GM12878 (cell line): ENCODE data around the gene BRD2. TPM values are rescaled to one million over a fixed set of nuclear protein-coding genes. Genes with fewer than 3 reads are reported as not detected.

Experiments
- ATAC-seq: fragments of 200-7000 bp; cut with Tn5 transposase; 3 replicates; pipeline ENCODE4 v1.9.1; 2020; ENCODE audit warnings: mild to moderate bottlenecking, moderate library complexity
- BruUV-seq: library from RNA; stranded (reverse); fragments of 400-500 nt; replicated peaks from 2 replicates; lab custom pipeline; 2021; lab: Mats Ljungman, UMichigan
- CTCF ChIA-PET: fragments of 300-600 bp; sonication (Branson Sonifier 250); formaldehyde crosslinking; extraction: SDS; loops from one replicate; lab custom pipeline; 2021; ENCODE audit warnings: inconsistent platforms; lab: Yijun Ruan, JAX
- POLR2A ChIA-PET: fragments of 350-600 bp; formaldehyde crosslinking; extraction: SDS; loops from one replicate; lab custom pipeline; 2021; ENCODE audit warnings: inconsistent platforms; lab: Charles Lee
- RAD21 ChIA-PET: fragments of 300-600 bp; sonication (Branson Sonifier 250); formaldehyde crosslinking; loops from one replicate; lab custom pipeline; 2023; ENCODE audit warnings: antibody characterized with exemption; ENCODE audit not compliant: unreplicated experiment; lab: Charles Lee
- SMC1A ChIA-PET: fragments of 300-600 bp; sonication (Branson Sonifier 250); formaldehyde crosslinking; loops from one replicate; lab custom pipeline; 2023; ENCODE audit not compliant: unreplicated experiment, uncharacterized antibody; lab: Charles Lee
- DNase-seq: peaks from one replicate; pipeline ENCODE4 v3.0.0-alpha.2; 2011; ENCODE audit warnings: low read depth, low spot score
- FAIRE-seq: peaks from 3 replicates; lab custom pipeline; 2011; peaks lifted over from hg19 to GRCh38; lab: Jason Lieb, UNC
- H2AFZ ChIP-seq: 2 replicates; pipeline ENCODE4 v1.6.0; 2011; ENCODE audit warnings: low read depth, low read length, control low read depth; ENCODE audit not compliant: control insufficient read depth
- H3K27ac ChIP-seq: 2 replicates; pipeline ENCODE4 v1.5.1; 2011; ENCODE audit warnings: control low read depth; ENCODE audit not compliant: control insufficient read depth, insufficient read depth
- H3K27me3 ChIP-seq, 2 experiments: replicated peaks in 1 of 2; 2 replicates each; pipeline versions ENCODE4 v1.6.0 to v1.6.1; 2011; ENCODE audit warnings: low read length in 1 of 2; ENCODE audit not compliant: control insufficient read depth in 2 of 2, insufficient read depth in 2 of 2
- H3K36me3 ChIP-seq, 2 experiments: 2 replicates each; pipeline ENCODE4 v1.5.1; 2011; ENCODE audit warnings: low read length in 1 of 2; ENCODE audit not compliant: control insufficient read depth in 2 of 2, insufficient read depth in 2 of 2
- H3K4me1 ChIP-seq: 2 replicates; pipeline ENCODE4 v1.6.1; 2011; ENCODE audit warnings: mild to moderate bottlenecking, low read length, moderate library complexity, mixed read lengths; ENCODE audit not compliant: control insufficient read depth, insufficient read depth
- H3K4me2 ChIP-seq: 2 replicates; pipeline ENCODE4 v1.6.0; 2011; ENCODE audit warnings: control low read depth; ENCODE audit not compliant: control insufficient read depth, insufficient read depth
- H3K4me3 ChIP-seq: fragments of 200-600 bp; sonication (generic); 2 replicates; pipeline ENCODE4 v1.5.1; 2016
- H3K79me2 ChIP-seq: 2 replicates; pipeline ENCODE4 v1.6.0; 2011; ENCODE audit warnings: low read length; ENCODE audit not compliant: control insufficient read depth, insufficient read depth
- H3K9ac ChIP-seq: 2 replicates; pipeline ENCODE4 v1.8.0; 2011; ENCODE audit warnings: low read length, control low read depth, mixed read lengths; ENCODE audit not compliant: control insufficient read depth, insufficient read depth
- H3K9me3 ChIP-seq: replicated peaks from 3 replicates; pipeline ENCODE4 v1.5.1; 2011; ENCODE audit warnings: mild to moderate bottlenecking, low read length; ENCODE audit not compliant: control insufficient read depth, insufficient read depth
- H4K20me1 ChIP-seq: 2 replicates; pipeline ENCODE4 v1.6.0; 2011; ENCODE audit not compliant: control insufficient read depth, insufficient read depth
- POLR2AphosphoS5 ChIP-seq: IDR thresholded peaks from 2 replicates; pipeline ENCODE4 v1.6.1; 2011; ENCODE audit warnings: mild to moderate bottlenecking, low read length, inconsistent platforms
- SMAD5 ChIP-seq: IDR thresholded peaks from 2 replicates; pipeline ENCODE4 v1.6.1; 2016; ENCODE audit warnings: antibody characterized with exemption, low read depth
- WGBS: methylation state at CpG from one replicate; pipeline ENCODE4 v1.1.6; 2016; ENCODE audit warnings: low lambda C conversion rate; ENCODE audit not compliant: insufficient replicate concordance, insufficient coverage; ENCODE audit errors: missing lambda C conversion rate; 5-methylcytosine and 5-hydroxymethylcytosine counted together
- in situ Hi-C: fragments of 300-500 bp; cut with MboI; formaldehyde crosslinking; loops from 9 replicates; pipeline ENCODE4 v1.14.3; 2018; ENCODE audit warnings: mixed read lengths
- intact Hi-C: fragments of 100-400 bp; cut with micrococcal nuclease; formaldehyde crosslinking; loops from one replicate; pipeline ENCODE4 v1.14.2; 2022; ENCODE audit not compliant: unreplicated experiment
- polyA plus RNA-seq, 11 experiments: library from polyadenylated mRNA; depleted of rRNA in 4 of 11; unstranded in 6 of 11; stranded (reverse) in 5 of 11; fragments of >200 nt; fragmentation: Nextera tagmentation in 4 of 11; fragmentation: Illumina TruSeq in 1 of 11; extraction: Ambion mirVana in 4 of 11; extraction: Trizol in 1 of 11; gene quantifications; 1 replicate in 1 of 11; 2 replicates in 10 of 11; pipeline versions ENCODE4 v1.2.1 to v1.2.3, GENCODE V29; 2011 to 2016; ENCODE audit warnings: inconsistent platforms in 2 of 11, missing spikeins in 2 of 11, low read depth in 1 of 11
- total RNA-seq, 4 experiments: library from RNA; depleted of rRNA in 3 of 4; stranded (reverse); fragments of >200 nt in 3 of 4; fragmentation: Illumina TruSeq in 1 of 4; extraction: Trizol in 1 of 4; gene quantifications; 2 replicates each; pipeline versions ENCODE4 v1.2.1 to v1.2.3, GENCODE V29; 2013 to 2021
- TF ChIP-seq, protein P1 (sequence below): fragments of 450-650 bp; IDR thresholded peaks from 2 replicates; pipeline ENCODE4 v1.6.1; 2017; ENCODE audit warnings: borderline replicate concordance

The BRD2 gene
- total and polyA plus RNA-seq, 10 of the 15 experiments (the other 5 are each of a cell fraction or from before 2014, with no cell fraction given), result 32.2 to 239 (median 139) TPM

DNA sequence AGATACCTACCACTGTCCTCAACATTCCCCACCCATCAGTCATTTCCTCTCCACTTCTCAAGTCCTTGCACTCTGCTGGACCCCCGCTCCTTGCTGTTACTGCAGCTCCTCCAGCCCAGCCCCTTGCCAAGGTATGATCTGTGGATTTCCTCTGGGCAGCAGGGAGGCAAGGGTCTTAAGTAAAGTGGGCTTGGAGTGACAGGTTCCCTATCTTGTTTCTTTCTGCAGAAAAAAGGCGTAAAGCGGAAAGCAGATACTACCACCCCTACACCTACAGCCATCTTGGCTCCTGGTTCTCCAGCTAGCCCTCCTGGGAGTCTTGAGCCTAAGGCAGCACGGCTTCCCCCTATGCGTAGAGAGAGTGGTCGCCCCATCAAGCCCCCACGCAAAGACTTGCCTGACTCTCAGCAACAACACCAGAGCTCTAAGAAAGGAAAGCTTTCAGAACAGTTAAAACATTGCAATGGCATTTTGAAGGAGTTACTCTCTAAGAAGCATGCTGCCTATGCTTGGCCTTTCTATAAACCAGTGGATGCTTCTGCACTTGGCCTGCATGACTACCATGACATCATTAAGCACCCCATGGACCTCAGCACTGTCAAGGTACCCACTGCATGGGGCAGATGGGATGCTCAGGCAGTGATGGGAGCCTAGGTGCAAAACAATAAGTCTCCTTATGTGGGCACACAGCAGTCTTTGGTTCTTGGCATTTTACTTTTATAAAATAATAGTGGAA is 8.1 kb downstream of the BRD2 start:
- FAIRE-seq, result no peak
- CTCF ChIA-PET, result interaction anchor here (1.0 to 13.8 kb wide), 5 partner anchors 10 to 102 kb away, joined by 3 to 162 read pairs (median 4); partner anchors contain the start of gene HLA-DMA
- peak overlapping the region; percentile 78 for H3K4me2 ChIP-seq
- peaks cover 44% of the 10 kb centered on the region for H4K20me1 ChIP-seq
- ATAC-seq, result no peak
- no peaks in the 10 kb centered on the region for H3K9me3 ChIP-seq
- RAD21 ChIA-PET, result interaction anchor here (0.7 to 7.8 kb wide), 4 partner anchors 9 to 43 kb away, joined by 3 to 72 read pairs (median 6); no protein-coding TSS in a partner anchor
- H3K9ac ChIP-seq, result no peak overlapping the region
- no peak overlapping the region for H3K27ac ChIP-seq
- SMC1A ChIA-PET, result interaction anchor here (0.6 to 17.2 kb wide), 8 partner anchors 9 to 1235 kb away, joined by 3 to 347 read pairs (median 8); partner anchors contain the start of gene HLA-DMA
- peaks cover 68% of the 10 kb centered on the region for H3K79me2 ChIP-seq
- 96% methylated on average over 7 of the region's 7 CpGs for WGBS
- peaks cover 60 to 69% of the 10 kb centered on the region in 2 experiments for H3K36me3 ChIP-seq
- intact Hi-C loops (no loop called here), in situ Hi-C loops (no loop called here)
- H3K4me3 ChIP-seq, result peak overlapping the region; percentile 93
- DNase-seq, result no peak
- POLR2A ChIA-PET, result interaction anchor here (0.6 to 16.6 kb wide), 7 partner anchors 10 to 450 kb away, joined by 3 to 486 read pairs (median 3); partner anchors contain the start of genes HLA-DMA and HLA-DMB
- no TSS peak for BruUV-seq
- no peak overlapping the region for H2AFZ ChIP-seq
- no peaks in the 10 kb centered on the region for H3K27me3 ChIP-seq
- no peaks in the 10 kb centered on the region; the same call in 1 of the 2 replicates for H3K4me1 ChIP-seq
- peak; percentile 63; the same call in 1 of the 2 replicates for TF ChIP-seq POLR2AphosphoS5
- TF ChIP-seq SMAD5, result no peak
- TF ChIP-seq, protein P1, sequence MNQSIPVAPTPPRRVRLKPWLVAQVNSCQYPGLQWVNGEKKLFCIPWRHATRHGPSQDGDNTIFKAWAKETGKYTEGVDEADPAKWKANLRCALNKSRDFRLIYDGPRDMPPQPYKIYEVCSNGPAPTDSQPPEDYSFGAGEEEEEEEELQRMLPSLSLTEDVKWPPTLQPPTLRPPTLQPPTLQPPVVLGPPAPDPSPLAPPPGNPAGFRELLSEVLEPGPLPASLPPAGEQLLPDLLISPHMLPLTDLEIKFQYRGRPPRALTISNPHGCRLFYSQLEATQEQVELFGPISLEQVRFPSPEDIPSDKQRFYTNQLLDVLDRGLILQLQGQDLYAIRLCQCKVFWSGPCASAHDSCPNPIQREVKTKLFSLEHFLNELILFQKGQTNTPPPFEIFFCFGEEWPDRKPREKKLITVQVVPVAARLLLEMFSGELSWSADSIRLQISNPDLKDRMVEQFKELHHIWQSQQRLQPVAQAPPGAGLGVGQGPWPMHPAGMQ, result no peak
